Mucosa of rectum (tissue), 2 donors: ENCODE measurements around the gene HPSE2.
"Not testable (repeated sequence)": the region's sequence is repeated elsewhere in the genome, so short reads cannot be mapped to it uniquely, and the experiment has no call there.

ENCODE experiments used
- H3K27ac ChIP-seq, 2 donors: one replicate each; pipeline ENCODE4 v1.7.0; 2013; ENCODE audit warnings: inconsistent platforms in 2 of 2, low read depth in 2 of 2, low read length in 2 of 2
- H3K27me3 ChIP-seq, 2 donors: one replicate each; pipeline ENCODE4 v1.7.0; 2013; ENCODE audit warnings: low read length in 2 of 2; ENCODE audit not compliant: control insufficient read depth in 2 of 2, insufficient read depth in 2 of 2
- H3K36me3 ChIP-seq, 2 donors: one replicate each; pipeline ENCODE4 v1.7.0; 2013; ENCODE audit warnings: low read length in 2 of 2; ENCODE audit not compliant: control insufficient read depth in 2 of 2, insufficient read depth in 2 of 2
- H3K4me1 ChIP-seq, 2 donors: one replicate each; pipeline ENCODE4 v1.7.0; 2013; ENCODE audit warnings: low read length in 2 of 2, mild to moderate bottlenecking in 1 of 2; ENCODE audit not compliant: control insufficient read depth in 2 of 2, insufficient read depth in 2 of 2
- H3K4me3 ChIP-seq, 2 donors: one replicate each; pipeline ENCODE4 v1.7.0; 2013; ENCODE audit warnings: low read length in 2 of 2
- H3K9ac ChIP-seq, 2 donors: one replicate each; pipeline ENCODE4 v1.7.0; 2013; ENCODE audit warnings: low read length in 2 of 2, low read depth in 1 of 2, mild to moderate bottlenecking in 1 of 2
- H3K9me3 ChIP-seq, 2 donors: one replicate each; pipeline ENCODE4 v1.7.0; 2013; ENCODE audit warnings: low read length in 2 of 2; ENCODE audit not compliant: control insufficient read depth in 2 of 2
- donor health status: healthy.
- donor health status: Normal muscosa, but diverticular disease.

HPSE2 gene

GRCh38 chr10:98572594-98572993, 663.1 kb downstream of the HPSE2 start:
- Histone ChIP-seq H3K4me3 (no peak overlapping the region), H3K4me1 (no peaks in the 10 kb centered on the region), H3K9ac (no peak overlapping the region), H3K36me3 (no peaks in the 10 kb centered on the region), H3K27me3 (peaks cover 0 to 2% of the 10 kb centered on the region in 2 donors), H3K27ac (no peak overlapping the region), H3K9me3 (no peaks in the 10 kb centered on the region)

- Histone ChIP-seq H3K27me3 (peaks cover 0 to 2% of the 10 kb centered on the region in 2 donors), H3K4me1 (no peaks in the 10 kb centered on the region), H3K9me3 (no peaks in the 10 kb centered on the region)
Measured at GRCh38 chr10:98570834-98571233, 664.8 kb downstream of the HPSE2 start.

GRCh38 chr10:98569853-98570252, 665.8 kb downstream of the HPSE2 start:
- Histone ChIP-seq H3K4me3 (no peak overlapping the region), H3K36me3 (no peaks in the 10 kb centered on the region), H3K9ac (no peak overlapping the region), H3K4me1 (no peaks in the 10 kb centered on the region), H3K9me3 (no peaks in the 10 kb centered on the region), H3K27ac (no peak overlapping the region), H3K27me3 (peaks cover 0 to 2% of the 10 kb centered on the region in 2 donors)

More at GRCh38 chr10:98570834-98571233, 664.8 kb downstream of the HPSE2 start:
- Histone ChIP-seq H3K36me3 (no peaks in the 10 kb centered on the region), H3K27ac (no peak overlapping the region), H3K9ac (no peak overlapping the region), H3K4me3 (no peak overlapping the region)

- H3K9me3 ChIP-seq: no peaks in the 10 kb centered on the region
- no peak overlapping the region for H3K9ac ChIP-seq
- no peak overlapping the region for H3K4me3 ChIP-seq
- H3K27me3 ChIP-seq: peaks cover 0 to 2% of the 10 kb centered on the region in 2 donors
- H3K4me1 ChIP-seq: no peaks in the 10 kb centered on the region
- no peaks in the 10 kb centered on the region for H3K36me3 ChIP-seq
- no peak overlapping the region for H3K27ac ChIP-seq
Measured at GRCh38 chr10:98568551-98568950, 667.1 kb downstream of the HPSE2 start.

- no peaks in the 10 kb centered on the region for H3K9me3 ChIP-seq
- no peak overlapping the region for H3K4me3 ChIP-seq
- H3K9ac ChIP-seq: no peak overlapping the region
- H3K36me3 ChIP-seq: no peaks in the 10 kb centered on the region
- no peaks in the 10 kb centered on the region for H3K27me3 ChIP-seq
- no peaks in the 10 kb centered on the region for H3K4me1 ChIP-seq
- H3K27ac ChIP-seq: no peak overlapping the region
Measured at GRCh38 chr10:98567391-98568133, 668.1 kb downstream of the HPSE2 start.

- Histone ChIP-seq H3K9me3 (no peaks in the 10 kb centered on the region), H3K4me1 (no peaks in the 10 kb centered on the region), H3K27ac (no peak overlapping the region), H3K27me3 (no peaks in the 10 kb centered on the region), H3K36me3 (no peaks in the 10 kb centered on the region), H3K9ac (no peak overlapping the region), H3K4me3 (no peak overlapping the region)
Measured at GRCh38 chr10:98563811-98564210, 671.8 kb downstream of the HPSE2 start.

- H3K27me3 ChIP-seq: no peaks in the 10 kb centered on the region
- no peak overlapping the region for H3K27ac ChIP-seq
- H3K9ac ChIP-seq: no peak overlapping the region
- H3K4me1 ChIP-seq: no peaks in the 10 kb centered on the region
- no peak overlapping the region for H3K4me3 ChIP-seq
- H3K9me3 ChIP-seq: no peaks in the 10 kb centered on the region
- H3K36me3 ChIP-seq: no peaks in the 10 kb centered on the region
Measured at GRCh38 chr10:98560565-98560964, 675.1 kb downstream of the HPSE2 start.

GRCh38 chr10:98556061-98556460, 679.6 kb downstream of the HPSE2 start:
- Histone ChIP-seq H3K27me3 (no peaks in the 10 kb centered on the region), H3K4me3 (no peak overlapping the region), H3K9me3 (no peaks in the 10 kb centered on the region), H3K9ac (no peak overlapping the region), H3K4me1 (no peaks in the 10 kb centered on the region), H3K36me3 (no peaks in the 10 kb centered on the region), H3K27ac (no peak overlapping the region)

- Histone ChIP-seq H3K9ac (no peak overlapping the region), H3K4me3 (no peak overlapping the region), H3K27me3 (no peaks in the 10 kb centered on the region), H3K4me1 (no peaks in the 10 kb centered on the region), H3K9me3 (no peaks in the 10 kb centered on the region), H3K36me3 (no peaks in the 10 kb centered on the region), H3K27ac (no peak overlapping the region)
Measured at GRCh38 chr10:98555021-98555619, 680.5 kb downstream of the HPSE2 start.

- not testable (repeated sequence) for H3K4me1 ChIP-seq, H3K9me3 ChIP-seq, H3K36me3 ChIP-seq, H3K27ac ChIP-seq, H3K27me3 ChIP-seq, H3K9ac ChIP-seq
- peak overlapping the region in 1 of 2 donors; percentile 41 for H3K4me3 ChIP-seq
Measured at GRCh38 chr10:98541561-98541960, 694.1 kb downstream of the HPSE2 start.
